ENCODE data around the gene AHCYL1. TPM values are rescaled to one million over a fixed set of nuclear protein-coding genes. Genes with fewer than 3 reads are reported as not detected.

The AHCYL1 gene
- total RNA-seq, 1 experiment from 2014 or later: 89.0 TPM

DNA sequence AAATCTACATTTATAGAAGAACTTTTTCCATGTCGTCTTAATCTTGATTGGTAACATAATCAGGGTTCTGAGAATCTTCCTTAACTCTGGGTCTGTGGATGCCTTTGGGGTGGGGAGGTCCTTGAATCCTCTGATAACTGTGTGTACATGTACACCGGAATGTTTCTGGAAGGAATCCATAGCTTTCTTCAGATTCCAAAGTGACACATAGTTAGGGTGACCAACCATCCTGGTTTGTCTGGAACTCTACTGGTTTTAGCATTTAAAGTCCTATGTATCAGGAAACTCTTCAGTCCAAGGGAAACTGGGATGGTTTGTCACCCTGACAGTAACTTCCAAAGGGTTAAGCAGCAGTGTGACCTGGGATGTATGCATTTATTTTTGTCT lies 66.7 kb downstream of the AHCYL1 start:
- no peaks in the 10 kb centered on the region for H3K27me3 ChIP-seq (ENCODE audit: insufficient read depth, low read length)
- no peak overlapping the region for H4K8ac ChIP-seq (replicated peaks; ENCODE audit: insufficient read length, low read depth, low read length)
- Mint-ChIP-seq H3K4me1 (no peaks in the 10 kb centered on the region), H3K27me3 (ENCODE audit: low read depth) (no peaks in the 10 kb centered on the region), H3K27ac (no peak overlapping the region), H3K36me3 (ENCODE audit: insufficient read depth in 1 of 3, low read depth in 3 of 3) (peaks cover 42 to 97% (median 91%) of the 10 kb centered on the region in 3 experiments), H3K9me3 (no peaks in the 10 kb centered on the region), H3K4me3 (no peak overlapping the region)
- no peaks in the 10 kb centered on the region for H3K9me3 ChIP-seq (ENCODE audit: control insufficient read depth, low read depth, low read length)
- TF ChIP-seq, protein P1, sequence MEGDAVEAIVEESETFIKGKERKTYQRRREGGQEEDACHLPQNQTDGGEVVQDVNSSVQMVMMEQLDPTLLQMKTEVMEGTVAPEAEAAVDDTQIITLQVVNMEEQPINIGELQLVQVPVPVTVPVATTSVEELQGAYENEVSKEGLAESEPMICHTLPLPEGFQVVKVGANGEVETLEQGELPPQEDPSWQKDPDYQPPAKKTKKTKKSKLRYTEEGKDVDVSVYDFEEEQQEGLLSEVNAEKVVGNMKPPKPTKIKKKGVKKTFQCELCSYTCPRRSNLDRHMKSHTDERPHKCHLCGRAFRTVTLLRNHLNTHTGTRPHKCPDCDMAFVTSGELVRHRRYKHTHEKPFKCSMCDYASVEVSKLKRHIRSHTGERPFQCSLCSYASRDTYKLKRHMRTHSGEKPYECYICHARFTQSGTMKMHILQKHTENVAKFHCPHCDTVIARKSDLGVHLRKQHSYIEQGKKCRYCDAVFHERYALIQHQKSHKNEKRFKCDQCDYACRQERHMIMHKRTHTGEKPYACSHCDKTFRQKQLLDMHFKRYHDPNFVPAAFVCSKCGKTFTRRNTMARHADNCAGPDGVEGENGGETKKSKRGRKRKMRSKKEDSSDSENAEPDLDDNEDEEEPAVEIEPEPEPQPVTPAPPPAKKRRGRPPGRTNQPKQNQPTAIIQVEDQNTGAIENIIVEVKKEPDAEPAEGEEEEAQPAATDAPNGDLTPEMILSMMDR (conservative IDR thresholded peaks at IDR 0.05): no peak
- H3K18ac ChIP-seq (ENCODE audit: insufficient read length, low read depth, low read length): no peak overlapping the region
- H2BK5ac ChIP-seq (ENCODE audit: insufficient read length, low read length): no peak overlapping the region
- no peaks in the 10 kb centered on the region for H3K79me2 ChIP-seq (ENCODE audit: insufficient read depth, low read length)
- WGBS (ENCODE audit: extremely low coverage, insufficient read length, low lambda C conversion rate): no CpG with 5 or more reads among the region's 2 CpGs
- no peak overlapping the region for H4K5ac ChIP-seq (ENCODE audit: insufficient read length, low read depth, low read length)
- no peak overlapping the region for H3K4me2 ChIP-seq (ENCODE audit: insufficient read depth, insufficient read length, low read length)
- DNase-seq: no peak
- no peak overlapping the region for H2BK120ac ChIP-seq (ENCODE audit: low read depth, low read length, poor library complexity, severe bottlenecking)
- H2BK15ac ChIP-seq (ENCODE audit: low read depth, low read length): no peak overlapping the region
- H4K20me1 ChIP-seq (ENCODE audit: control insufficient read depth, insufficient read depth, insufficient read length): no peaks in the 10 kb centered on the region
- H3T11ph ChIP-seq (ENCODE audit: low read length): no peak overlapping the region
- H3K4me1 ChIP-seq (ENCODE audit: insufficient read depth, low read length): no peaks in the 10 kb centered on the region
- no peak overlapping the region for H3K14ac ChIP-seq (ENCODE audit: insufficient read depth, low read length)
- H4K91ac ChIP-seq (ENCODE audit: insufficient read length, low read depth, low read length): no peak overlapping the region
- H3K27ac ChIP-seq (ENCODE audit: insufficient read length, low read depth, low read length): no peak overlapping the region
- no peak overlapping the region for H3K9ac ChIP-seq (ENCODE audit: extremely low read depth, insufficient read length, low read length)
- H2BK20ac ChIP-seq (ENCODE audit: low read depth, low read length, poor library complexity, severe bottlenecking): no peak overlapping the region
- no peak overlapping the region for H3K56ac ChIP-seq (ENCODE audit: insufficient read length, low read depth, low read length)
- no peaks in the 10 kb centered on the region for H3K23me2 ChIP-seq (ENCODE audit: insufficient read length, low read depth, low read length, poor library complexity, severe bottlenecking)
- H3K4ac ChIP-seq (ENCODE audit: low read depth, low read length): no peak overlapping the region
- H2AK5ac ChIP-seq (ENCODE audit: insufficient read length, low read length): no peak overlapping the region
- no peak overlapping the region for H2BK12ac ChIP-seq (ENCODE audit: insufficient read length, low read depth, low read length)
- no peaks in the 10 kb centered on the region for H3K79me1 ChIP-seq (ENCODE audit: insufficient read depth, low read depth, low read length, poor library complexity, severe bottlenecking)
- no peak overlapping the region for H2AFZ ChIP-seq (ENCODE audit: low read length)
- H3K23ac ChIP-seq (ENCODE audit: insufficient read length, low read depth, low read length): no peak overlapping the region

All from H9 (cell line).